Stimulated activated naive CD4-positive, alpha-beta T cell (primary cell): ENCODE results near the gene SH2B2.
A peak's percentile ranks its signal among the peaks of the same experiment; 100 is the strongest.
"Not testable (repeated sequence)": the region's sequence is repeated elsewhere in the genome, so short reads cannot be mapped to it uniquely, and the experiment has no call there.

Source experiments
- DNase-seq, 6 experiments: peaks; one replicate each; lab custom pipeline; 2025; lab: John Stamatoyannopoulos, UW

Gene SH2B2

DNA sequence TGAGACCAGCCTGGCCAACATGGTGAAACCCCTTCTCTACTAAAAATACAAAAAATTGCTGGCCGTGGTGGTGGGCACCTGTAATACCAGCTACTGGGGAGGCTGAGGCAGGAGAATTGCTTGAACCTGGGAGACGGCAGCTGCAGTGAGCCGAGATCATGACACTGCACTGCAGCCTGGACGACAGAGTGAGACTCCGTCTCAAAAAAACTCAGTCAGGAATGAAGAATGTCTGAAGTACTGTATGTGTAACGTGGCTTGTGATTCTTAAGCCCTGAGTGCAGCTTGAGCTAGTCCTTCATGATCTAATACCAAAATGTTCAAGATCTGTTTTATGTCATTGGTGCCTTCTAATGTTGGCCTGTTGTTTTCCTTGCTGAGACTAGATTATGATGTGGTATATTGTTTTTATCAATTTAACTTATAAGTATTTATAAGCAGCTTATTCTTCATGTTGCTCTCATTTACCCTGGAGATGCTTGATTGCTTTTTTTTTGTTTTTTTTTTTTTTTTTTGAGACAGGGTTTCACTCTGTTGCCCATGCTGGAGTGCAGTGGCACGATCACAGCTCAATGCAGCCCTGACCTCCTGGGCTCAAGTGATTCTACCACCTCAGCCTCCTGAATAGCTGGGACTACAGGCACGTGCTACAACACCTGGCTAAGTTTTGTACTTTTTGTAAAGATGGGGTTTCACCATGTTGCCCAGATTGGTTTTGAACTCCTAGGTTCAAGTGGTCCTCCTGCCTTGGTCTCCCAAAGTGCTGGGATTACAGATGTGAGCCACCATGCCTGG is 44.2 kb downstream of the SH2B2 start:
- not testable (repeated sequence) for DNase-seq

DNA sequence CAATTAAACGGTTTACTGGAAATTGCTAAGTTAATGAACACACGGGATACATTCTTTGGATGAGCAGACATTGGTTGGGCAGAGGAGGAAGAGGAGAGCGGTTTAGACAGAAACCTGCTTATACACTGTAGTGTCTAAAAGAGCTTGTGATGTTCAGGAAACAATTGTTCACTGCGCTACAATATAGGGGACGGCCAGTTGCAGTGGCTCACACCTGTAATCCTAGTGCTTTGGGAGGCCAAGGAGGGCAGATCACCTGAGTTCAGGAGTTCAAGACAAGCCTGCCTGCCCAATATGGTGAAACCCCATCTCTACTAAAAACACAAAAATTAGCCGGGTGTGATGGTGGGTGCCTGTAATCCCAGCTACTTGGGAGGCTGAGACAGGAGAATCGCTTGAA is 48.9 kb downstream of the SH2B2 start:
- not testable (repeated sequence) for DNase-seq

DNA sequence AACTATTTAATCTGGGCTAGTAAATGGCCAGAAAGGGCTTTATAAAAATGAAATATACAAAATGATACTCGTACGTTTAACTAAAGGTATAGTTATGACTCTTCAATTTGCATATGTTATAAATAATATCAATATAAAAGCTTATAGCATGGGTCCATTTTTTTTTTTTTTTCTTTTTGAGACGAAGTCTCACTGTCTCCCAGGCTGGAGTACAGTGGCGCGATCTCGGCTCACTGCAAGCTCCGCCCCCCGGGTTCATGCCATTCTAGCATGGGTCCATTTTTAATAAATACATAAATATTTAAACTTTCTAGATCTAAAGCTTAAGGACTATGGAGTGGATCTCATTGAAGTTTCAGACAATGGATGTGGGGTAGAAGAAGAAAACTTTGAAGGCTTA is 50.3 kb downstream of the SH2B2 start:
- DNase-seq: not testable (repeated sequence)

DNA sequence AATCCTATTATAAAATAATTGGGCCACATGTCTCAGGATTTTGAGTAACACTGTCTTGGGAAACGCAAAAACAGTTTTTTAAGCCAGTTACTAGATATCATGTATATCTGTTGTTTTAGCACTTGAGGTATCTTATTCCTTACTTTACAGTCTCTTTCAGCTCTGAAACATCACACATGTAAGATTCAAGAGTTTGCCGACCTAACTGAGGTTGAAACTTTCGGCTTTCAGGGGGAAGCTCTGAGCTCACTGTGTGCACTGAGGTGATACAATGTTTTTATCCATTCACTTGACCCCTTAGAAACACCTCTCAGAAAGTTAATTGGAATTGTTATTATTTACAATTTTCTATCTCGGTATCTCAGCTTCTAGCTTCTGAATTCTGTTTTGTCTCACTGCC is 50.8 kb downstream of the SH2B2 start:
- DNase-seq: not testable (repeated sequence)

DNA sequence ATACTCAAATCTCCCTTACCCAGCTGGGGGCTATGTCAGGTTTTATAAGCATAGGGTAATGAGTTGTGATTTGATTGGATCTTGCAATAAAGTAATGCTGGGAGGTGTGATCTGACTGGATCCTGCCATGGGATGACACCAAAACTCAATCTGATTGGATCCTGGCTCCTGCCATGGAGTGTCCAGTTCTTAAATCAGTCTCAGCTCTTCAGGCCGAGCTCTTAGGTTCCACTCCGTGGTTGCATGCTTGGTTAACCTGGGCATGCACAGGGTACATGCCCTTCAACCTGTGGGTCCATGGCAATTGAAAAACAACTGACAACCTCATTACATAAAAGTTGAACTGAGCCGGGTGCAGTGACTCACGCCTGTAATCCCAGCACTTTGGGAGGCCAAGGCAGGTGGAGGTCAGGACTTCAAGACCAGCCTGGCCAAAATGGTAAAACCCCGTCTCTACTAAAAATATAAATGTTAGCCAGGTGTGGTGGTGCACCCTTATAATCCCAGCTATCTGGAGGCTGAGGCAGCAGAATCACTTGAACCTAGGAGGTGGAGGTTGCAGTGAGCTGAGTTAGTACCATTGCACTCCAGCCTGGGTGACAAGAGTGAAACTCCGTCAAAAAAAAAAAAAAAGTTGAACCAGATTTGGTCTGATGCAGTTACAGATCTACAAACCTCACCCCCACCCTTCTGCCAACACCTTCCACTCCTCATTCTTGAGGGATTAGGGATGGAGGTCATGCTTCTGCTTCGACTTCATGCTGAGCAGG is 54.1 kb downstream of the SH2B2 start:
- not testable (repeated sequence) for DNase-seq

DNA sequence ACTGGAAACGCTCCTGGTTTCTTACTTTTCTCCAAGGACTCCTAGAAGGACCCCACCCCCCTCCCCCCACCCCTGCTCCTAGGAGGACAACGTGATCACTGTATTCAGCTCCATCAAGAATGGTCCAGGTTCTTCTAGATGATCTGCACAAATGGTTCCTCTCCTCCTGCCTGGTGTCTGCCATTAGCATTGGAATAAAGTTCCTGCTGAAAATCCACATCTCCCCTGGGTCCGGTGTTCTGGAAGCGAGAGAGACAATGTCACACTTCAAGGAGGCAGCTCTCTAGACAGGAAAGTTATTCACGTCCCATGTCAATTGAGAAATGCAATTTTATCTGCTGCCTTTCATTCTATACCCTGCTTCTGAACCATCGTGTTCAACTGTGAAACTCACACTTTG is 60.3 kb downstream of the SH2B2 start:
- not testable (repeated sequence) for DNase-seq

DNA sequence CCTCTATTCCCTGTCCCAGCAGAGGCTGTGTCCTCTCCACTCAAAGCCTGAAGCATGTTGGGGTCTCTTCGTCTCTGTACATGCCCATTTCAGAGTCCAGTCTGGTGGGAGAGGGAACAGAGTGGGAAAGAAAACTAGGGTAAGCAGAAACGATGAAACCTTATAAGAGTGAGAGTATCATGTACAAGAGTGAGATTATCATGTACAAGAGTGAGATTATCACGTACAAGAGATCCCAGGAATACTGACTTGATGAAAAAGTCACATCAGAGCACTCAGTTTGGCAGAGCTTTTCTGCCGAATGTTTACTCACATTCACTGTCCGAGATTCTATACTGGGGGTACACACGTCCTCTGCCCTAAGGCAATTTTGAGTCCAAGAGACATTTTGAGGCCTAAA is 69.7 kb downstream of the SH2B2 start, which contains the start of gene SPDYE6:
Gene SPDYE6, minus strand, starts transcription at position 101 of the 400 bp plus-strand sequence. CDS start 421 bp downstream, outside the sequence.
- DNase-seq: not testable (repeated sequence)

DNA sequence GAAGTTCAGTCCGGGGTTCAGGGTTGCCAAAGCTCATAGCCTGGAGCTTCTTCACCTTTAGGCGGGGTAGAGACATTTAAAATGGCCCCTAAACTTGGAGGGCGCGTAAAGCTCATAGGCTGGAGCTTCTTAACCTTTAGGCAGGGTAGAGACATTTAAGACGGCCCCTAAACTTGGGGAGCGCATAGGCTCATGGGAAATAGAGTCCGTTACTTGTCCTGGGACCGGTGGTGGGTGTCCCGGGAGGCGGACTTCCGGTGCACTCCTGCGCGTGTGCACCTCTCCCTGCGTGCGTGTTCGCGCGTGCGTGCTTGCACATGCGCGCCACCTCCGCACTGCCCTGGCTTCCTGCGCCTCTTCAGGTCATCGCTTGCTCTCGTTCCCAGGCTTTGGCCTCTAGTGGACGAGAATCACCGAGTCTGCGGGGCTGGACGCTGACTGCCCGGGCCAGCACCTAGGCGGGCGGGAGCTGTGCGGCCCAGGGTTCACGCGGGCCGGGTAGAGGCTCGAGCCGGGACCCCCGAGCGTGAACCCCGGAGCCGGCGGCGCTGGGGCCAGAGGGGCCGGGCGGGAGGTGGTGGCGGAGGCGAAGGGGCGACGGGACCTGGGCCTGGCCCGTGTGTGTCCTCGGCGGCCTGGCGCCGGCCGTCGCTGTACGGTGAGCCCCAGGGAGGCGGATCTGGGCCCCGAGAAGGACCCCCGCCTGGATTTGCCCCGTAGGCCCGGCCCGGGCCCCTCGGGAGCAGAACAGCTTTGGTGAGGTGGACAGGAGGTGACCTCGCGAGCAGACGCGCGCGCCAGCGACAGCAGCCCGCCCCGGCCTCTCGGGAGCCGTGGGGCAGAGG is 77.1 kb downstream of the SH2B2 start:
- DNase-seq: peak; percentile 78 to 95 (median 92)

DNA sequence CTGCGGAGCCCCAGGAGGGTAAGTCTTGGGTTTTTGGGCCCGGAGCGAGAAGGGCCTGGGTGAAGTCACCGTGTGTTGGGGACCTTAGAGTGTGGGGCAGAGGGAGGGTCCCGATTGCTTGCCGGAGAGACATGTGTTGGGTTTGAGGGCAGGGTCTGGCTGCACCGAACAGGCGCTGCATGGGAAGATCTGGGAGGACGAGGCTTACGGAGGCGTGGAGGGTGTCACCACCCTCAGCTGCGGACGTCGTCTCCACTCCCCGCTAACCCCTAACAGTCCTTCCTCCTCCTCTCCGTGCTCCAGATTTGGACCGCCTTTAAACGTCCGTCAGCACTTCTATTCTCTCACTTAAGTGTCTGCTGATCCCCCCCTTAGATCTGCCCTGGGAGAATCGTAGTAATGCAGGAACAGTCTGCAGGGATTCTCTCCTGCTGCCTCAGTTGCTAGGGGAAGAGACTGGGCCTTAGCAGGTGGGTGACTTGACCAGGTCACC is 77.8 kb downstream of the SH2B2 start:
- DNase-seq: peak in 1 of 6 experiments; percentile 20

DNA sequence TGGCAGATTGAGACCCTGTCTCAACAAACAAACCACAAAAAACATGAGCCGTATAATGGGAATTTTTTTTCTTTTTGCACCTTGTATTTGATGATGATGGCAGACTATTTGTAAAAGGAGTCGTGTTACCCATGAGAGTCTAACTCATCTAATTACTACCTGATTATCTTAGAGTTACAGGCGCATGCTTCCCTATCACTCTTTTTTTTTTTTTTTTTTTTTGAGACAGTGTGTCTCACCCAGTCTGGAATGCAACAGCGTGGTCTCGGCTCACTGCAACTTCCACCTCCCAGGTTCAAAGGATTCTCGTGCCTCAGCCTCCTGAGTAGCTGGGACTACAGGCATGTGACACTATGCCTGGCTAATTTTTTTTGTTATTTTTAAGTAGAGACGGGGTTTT is 78.7 kb downstream of the SH2B2 start:
- not testable (repeated sequence) for DNase-seq

DNA sequence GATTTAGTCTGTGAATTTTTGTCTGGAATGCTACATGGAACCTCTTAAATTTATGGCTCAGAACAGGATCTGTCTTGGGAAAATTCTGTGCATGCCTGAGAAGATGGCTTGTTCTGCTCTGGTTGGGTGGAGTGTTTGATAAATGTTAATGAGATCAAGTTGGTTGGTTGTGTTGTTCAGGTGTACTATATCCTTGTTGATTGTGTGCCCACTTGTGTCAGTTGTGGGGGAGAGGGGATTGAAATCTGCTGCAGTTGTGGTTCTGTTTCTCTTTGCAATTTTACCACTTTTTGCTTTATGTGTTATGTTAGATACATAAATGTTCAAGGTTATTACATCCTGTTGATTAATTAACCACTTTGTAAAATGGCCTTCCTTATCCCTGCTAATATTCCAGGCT is 83.4 kb downstream of the SH2B2 start:
- not testable (repeated sequence) for DNase-seq
